Natural killer cell treated with Interleukin-12 subunit alpha and Interleukin-12 subunit beta and Interleukin-15 and Interleukin-18, amount 100 ng/mL, for 72 hours (primary cell): Measurements from ENCODE around the gene RBMS1. TPM values are rescaled to one million over a fixed set of nuclear protein-coding genes. Genes with fewer than 3 reads are reported as not detected.
A peak's percentile ranks its signal among the peaks of the same experiment; 100 is the strongest.

Experiments used
- ATAC-seq, 2 donors: fragments of 150-1000 bp; cut with Tn5 transposase in 1 of 2; sonication (Bioruptor Pico), chemical (Tn5 transposase) in 1 of 2; 2 replicates each; pipeline ENCODE4 v1.10.0; 2021
- DNase-seq: peaks from one replicate; pipeline ENCODE4 v3.0.0; 2022; ENCODE audit warnings: low spot score
- H3K27ac Mint-ChIP-seq, 2 donors: 1 replicate in 1 of 2; 2 replicates in 1 of 2; pipeline ENCODE4 v1.8.0; 2022; ENCODE audit warnings: mixed read lengths in 2 of 2, mild to moderate bottlenecking in 1 of 2, moderate library complexity in 1 of 2
- H3K27me3 Mint-ChIP-seq, 2 donors: 1 replicate in 1 of 2; 2 replicates in 1 of 2; pipeline ENCODE4 v1.8.0; 2022; ENCODE audit warnings: mixed read lengths in 2 of 2
- H3K36me3 Mint-ChIP-seq: one replicate; pipeline ENCODE4 v1.8.0; 2022; ENCODE audit warnings: mixed read lengths
- H3K4me1 Mint-ChIP-seq, 2 donors: 1 replicate in 1 of 2; 2 replicates in 1 of 2; pipeline ENCODE4 v1.8.0; 2022; ENCODE audit warnings: low read depth in 2 of 2, mixed read lengths in 2 of 2, mild to moderate bottlenecking in 1 of 2
- H3K4me3 Mint-ChIP-seq: one replicate; pipeline ENCODE4 v1.8.0; 2022; ENCODE audit warnings: mixed read lengths
- H3K9me3 Mint-ChIP-seq: 2 replicates; pipeline ENCODE4 v1.8.0; 2022; ENCODE audit warnings: mixed read lengths
- total RNA-seq, 2 donors: library from RNA; stranded (reverse); gene quantifications; one replicate each; pipeline ENCODE4 v1.2.3, GENCODE V29; 2022

RBMS1 gene
- total RNA-seq, 2 donors from 2014 or later = 59.4 to 86.1 TPM

DNA sequence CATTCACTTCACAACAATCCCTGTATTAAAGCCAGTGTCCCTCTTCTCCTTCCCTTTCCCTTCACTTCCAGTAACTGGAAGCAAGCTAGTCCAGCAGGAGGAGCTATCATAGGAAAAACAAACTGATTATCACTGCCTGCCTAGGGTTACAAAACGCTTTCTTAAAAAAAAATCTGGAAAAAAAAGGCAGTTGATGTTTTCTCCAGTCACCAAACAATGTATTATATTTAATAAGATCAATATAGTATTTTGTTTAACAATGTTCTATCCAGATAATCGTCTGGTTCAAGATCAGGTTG lies 214.8 kb downstream of the RBMS1 start:
- no peaks in the 10 kb centered on the region for H3K9me3 Mint-ChIP-seq
- H3K36me3 Mint-ChIP-seq = peaks cover 46% of the 10 kb centered on the region
- no peak for DNase-seq
- H3K27me3 Mint-ChIP-seq = no peaks in the 10 kb centered on the region
- H3K4me1 Mint-ChIP-seq = peaks cover 12 to 48% of the 10 kb centered on the region in 2 donors
- H3K27ac Mint-ChIP-seq = peak overlapping the region; percentile 38 to 73
- H3K4me3 Mint-ChIP-seq = no peak overlapping the region
- ATAC-seq = no peak

DNA sequence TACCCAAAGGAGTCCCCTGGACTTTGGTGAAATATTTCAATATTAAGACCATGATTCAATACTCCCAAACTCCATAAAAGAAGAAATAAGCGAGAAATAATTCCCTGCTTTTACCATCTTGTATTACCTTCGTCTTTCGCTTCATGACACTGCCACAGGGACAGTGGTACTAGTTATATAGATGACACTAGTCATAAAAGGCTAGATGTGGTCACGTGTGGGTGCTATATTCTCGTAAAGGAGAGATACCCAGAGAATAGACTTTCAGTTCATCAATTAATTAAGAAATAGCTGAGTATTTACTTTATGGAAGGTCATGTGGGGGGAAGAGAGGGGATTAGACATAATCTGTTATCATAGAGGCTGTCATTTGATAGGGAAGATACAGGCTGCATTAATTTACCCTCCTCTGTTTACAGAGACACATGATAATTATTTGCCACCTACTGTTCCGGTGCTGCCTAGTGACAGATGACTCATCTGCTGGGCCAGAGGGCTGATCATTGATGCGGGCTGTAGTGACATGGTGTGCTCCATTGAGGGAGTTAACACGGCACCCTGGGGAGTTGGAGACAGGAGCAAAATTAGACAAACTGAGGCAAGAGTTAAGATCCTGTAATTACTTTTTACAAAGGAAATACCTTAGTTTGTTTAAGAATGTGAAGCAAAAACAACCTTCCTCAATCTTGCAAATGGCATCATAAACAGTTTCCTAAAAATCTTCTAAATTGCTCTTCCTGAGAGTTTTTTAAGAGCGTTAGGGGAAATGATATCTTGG lies 215.3 kb downstream of the RBMS1 start:
- H3K36me3 Mint-ChIP-seq = peaks cover 47% of the 10 kb centered on the region
- H3K27me3 Mint-ChIP-seq = no peaks in the 10 kb centered on the region
- no peak overlapping the region for H3K4me3 Mint-ChIP-seq
- H3K27ac Mint-ChIP-seq = peak overlapping the region; percentile 38 to 53
- DNase-seq = no peak
- H3K4me1 Mint-ChIP-seq = peaks cover 11 to 46% of the 10 kb centered on the region in 2 donors
- H3K9me3 Mint-ChIP-seq = no peaks in the 10 kb centered on the region
- no peak for ATAC-seq

DNA sequence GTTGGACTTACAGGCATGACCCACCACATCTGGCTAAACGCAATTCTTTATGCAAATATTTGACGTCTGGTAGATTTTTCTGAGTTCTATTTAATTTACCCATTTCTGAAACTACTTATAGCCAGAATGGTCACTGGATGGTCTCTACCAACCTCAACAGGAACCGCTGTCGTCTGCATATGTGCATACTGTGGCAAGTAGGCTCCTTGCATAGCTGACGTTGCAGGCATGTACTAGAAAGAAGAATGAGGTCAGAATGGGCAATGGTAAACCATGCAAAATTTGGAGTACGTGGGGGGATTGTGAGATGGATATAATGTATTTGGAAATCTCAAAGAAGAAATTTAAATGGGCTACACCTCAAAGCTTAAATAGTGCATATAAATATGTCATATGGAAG lies 216.5 kb downstream of the RBMS1 start:
- Mint-ChIP-seq H3K4me3 (no peak overlapping the region), H3K4me1 (peaks cover 8 to 36% of the 10 kb centered on the region in 2 donors), H3K36me3 (peaks cover 43% of the 10 kb centered on the region), H3K27me3 (no peaks in the 10 kb centered on the region), H3K27ac (no peak overlapping the region), H3K9me3 (no peaks in the 10 kb centered on the region)
- ATAC-seq (no peak), DNase-seq (no peak)

DNA sequence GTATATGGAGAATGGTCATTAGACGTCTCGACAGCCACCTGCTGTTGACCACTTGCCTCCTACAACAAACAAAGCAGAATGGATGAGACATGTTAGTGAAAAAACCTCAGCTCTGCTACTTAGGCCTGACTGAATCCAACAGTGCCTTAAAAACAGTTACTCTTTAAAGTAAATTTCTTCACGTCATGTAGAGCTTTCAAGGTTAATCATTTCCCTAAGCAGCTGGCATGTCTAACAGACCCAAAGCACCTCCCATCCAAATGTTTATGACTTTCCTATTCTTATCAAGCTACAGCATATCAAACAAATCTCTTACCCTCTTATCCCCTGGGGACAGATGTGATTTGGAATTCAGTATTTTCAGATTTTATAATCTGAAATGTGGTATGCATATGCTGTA lies 218.0 kb downstream of the RBMS1 start:
- Mint-ChIP-seq H3K4me3 (no peak overlapping the region), H3K27ac (peak overlapping the region; percentile 32 to 47), H3K9me3 (no peaks in the 10 kb centered on the region), H3K27me3 (no peaks in the 10 kb centered on the region), H3K36me3 (peaks cover 43% of the 10 kb centered on the region), H3K4me1 (peaks cover 8 to 28% of the 10 kb centered on the region in 2 donors)
- DNase-seq (no peak), ATAC-seq (no peak)

DNA sequence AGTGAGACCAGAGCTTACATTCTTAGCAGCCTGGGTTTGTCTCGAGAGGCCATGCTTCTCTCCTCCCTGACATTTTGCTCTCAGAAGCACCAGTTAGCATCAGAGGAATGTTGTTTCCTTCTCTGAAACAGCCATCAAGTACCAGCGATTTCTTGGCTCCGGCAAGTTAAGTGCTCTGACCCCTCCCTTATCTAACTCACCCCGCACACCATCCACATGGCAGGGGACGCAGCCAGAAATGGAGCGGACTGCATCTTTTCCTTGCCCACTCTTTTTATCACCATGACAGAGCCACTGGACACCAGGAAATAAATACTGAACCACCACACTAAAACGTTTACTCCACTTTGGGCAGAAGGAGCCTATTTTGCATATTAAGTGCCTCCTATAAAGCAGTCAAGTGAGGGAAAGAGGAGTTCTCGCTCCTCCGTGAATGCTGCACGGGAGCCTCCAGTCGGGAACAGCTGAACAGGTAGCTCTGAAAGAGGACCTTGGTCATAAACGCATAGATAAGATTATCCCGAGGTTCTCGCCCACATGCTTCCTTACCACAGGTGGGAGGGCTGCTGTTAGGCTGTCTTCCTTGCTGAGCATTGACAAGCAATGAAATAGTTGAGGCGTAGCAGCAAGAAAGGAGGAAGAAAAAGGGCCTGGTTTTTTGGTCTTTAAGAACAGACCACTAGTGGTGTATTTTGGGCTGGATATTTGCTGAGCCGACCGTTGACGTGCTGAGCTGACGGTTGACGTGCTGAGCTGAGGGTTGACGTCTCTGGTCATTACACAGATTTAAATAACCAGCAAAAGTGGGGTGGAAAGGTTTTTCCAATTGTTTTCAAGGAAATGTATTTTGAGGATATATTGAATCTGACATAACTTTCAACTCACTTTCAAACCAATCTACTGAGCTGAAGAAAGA lies 222.2 kb downstream of the RBMS1 start:
- Mint-ChIP-seq H3K36me3 (peaks cover 24% of the 10 kb centered on the region), H3K27ac (no peak overlapping the region), H3K4me1 (peaks cover 22 to 23% of the 10 kb centered on the region in 2 donors), H3K9me3 (no peaks in the 10 kb centered on the region), H3K27me3 (no peaks in the 10 kb centered on the region), H3K4me3 (peak overlapping the region; percentile 80)
- DNase-seq = no peak
- ATAC-seq = no peak

DNA sequence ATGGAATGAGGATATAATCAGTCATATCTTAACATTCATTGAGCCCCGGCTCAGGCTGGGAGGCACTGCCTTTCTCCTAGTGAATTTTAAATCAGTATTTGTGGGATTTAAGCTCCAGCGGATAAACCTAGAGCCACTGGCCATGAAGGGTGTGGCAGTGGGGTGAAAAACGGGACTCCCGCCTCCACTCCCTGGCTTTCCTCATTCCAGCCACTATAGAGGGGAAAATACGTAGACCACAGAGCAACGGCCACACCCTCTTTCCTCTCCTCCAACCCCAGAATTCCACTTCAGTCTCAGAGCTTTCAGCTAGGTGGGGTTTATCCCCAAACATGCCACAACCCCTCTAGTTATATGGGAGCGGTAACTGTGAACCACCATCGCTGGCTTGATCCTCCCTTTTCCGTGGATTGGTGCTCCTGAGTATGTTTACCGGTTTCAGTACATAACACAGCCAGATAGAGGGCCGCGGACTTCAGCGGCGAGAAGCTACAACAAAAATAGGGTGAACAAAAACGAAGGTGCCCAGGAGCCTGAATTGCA lies 223.0 kb downstream of the RBMS1 start:
- peaks cover 18% of the 10 kb centered on the region for H3K36me3 Mint-ChIP-seq

DNA sequence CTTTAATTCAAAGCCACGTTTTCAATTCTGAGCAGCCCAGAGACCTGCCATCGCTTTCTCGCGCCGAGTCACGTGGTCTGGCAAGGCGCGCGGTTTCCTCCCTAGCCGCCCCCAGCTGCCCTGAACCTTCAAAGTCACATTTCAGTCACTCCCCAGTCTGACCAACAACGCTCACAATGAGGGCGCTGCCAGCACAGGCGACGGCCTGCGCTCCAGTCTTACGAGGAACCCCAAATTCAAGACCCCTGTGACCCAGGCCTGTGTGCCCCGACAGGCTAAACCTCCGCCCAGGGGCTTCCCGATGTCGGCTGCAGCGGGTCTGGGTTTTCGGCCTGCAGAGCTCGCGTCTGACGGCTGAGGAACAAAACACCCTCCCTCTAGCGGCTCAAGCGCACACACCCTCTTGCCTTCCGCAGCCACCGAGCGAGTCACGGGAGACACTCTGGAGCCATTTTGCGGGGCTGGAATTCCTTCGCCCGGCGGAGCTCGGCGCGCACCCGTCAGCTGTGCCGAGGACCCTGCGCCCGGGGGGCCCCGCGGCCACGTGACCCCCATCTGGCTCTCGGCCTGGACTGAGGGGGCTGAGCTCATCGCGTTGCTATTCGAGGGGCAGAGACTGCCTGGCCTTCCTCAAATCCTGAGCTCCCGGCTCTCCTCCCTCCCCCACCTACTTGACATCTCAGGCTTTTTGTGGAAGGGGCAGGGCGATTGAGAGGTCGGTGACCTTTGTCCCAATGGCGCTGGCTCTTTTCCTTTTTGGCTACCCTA lies 223.6 kb downstream of the RBMS1 start:
- Mint-ChIP-seq H3K27me3 (no peaks in the 10 kb centered on the region), H3K36me3 (peaks cover 15% of the 10 kb centered on the region), H3K9me3 (no peaks in the 10 kb centered on the region), H3K27ac (peak overlapping the region; percentile 31 to 38), H3K4me1 (peaks cover 31 to 35% of the 10 kb centered on the region in 2 donors), H3K4me3 (peak overlapping the region; percentile 80)
- peak; percentile 89 to 90 for ATAC-seq
- DNase-seq = peak; percentile 75

More for the DNA sequence above, 223.0 kb downstream of the RBMS1 start:
- ATAC-seq (no peak), DNase-seq (no peak)
- Mint-ChIP-seq H3K9me3 (no peaks in the 10 kb centered on the region), H3K4me3 (peak overlapping the region; percentile 80), H3K4me1 (peaks cover 30 to 31% of the 10 kb centered on the region in 2 donors), H3K27me3 (no peaks in the 10 kb centered on the region), H3K27ac (peak overlapping the region in 1 of 2 donors; percentile 38)

DNA sequence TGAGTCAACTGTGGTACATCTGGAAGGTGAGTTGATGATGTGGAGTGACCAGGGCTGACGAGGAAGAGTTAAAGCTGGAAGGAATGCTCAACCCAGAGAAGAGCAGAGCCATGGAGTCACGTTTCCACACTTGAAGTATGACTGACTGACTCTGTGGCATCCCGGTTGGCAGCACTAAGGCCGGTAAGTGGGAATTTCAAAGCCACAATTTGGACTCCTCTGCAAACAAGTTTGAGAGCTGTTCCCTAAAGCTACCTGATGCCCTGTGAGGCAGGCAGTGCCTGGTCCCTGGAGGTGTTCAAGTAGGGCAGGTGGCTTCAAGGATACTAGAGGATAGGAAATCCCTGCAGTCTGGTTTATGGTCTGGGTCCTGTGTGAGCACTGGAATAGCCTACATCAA lies 224.2 kb downstream of the RBMS1 start:
- peak overlapping the region; percentile 31 to 38 for H3K27ac Mint-ChIP-seq
- no peaks in the 10 kb centered on the region for H3K27me3 Mint-ChIP-seq
- peaks cover 10% of the 10 kb centered on the region for H3K36me3 Mint-ChIP-seq
- DNase-seq (no peak), ATAC-seq (peak in 1 of 2 donors; percentile 4)
- no peaks in the 10 kb centered on the region for H3K9me3 Mint-ChIP-seq
- peak overlapping the region; percentile 80 for H3K4me3 Mint-ChIP-seq
- peaks cover 28 to 36% of the 10 kb centered on the region in 2 donors for H3K4me1 Mint-ChIP-seq

DNA sequence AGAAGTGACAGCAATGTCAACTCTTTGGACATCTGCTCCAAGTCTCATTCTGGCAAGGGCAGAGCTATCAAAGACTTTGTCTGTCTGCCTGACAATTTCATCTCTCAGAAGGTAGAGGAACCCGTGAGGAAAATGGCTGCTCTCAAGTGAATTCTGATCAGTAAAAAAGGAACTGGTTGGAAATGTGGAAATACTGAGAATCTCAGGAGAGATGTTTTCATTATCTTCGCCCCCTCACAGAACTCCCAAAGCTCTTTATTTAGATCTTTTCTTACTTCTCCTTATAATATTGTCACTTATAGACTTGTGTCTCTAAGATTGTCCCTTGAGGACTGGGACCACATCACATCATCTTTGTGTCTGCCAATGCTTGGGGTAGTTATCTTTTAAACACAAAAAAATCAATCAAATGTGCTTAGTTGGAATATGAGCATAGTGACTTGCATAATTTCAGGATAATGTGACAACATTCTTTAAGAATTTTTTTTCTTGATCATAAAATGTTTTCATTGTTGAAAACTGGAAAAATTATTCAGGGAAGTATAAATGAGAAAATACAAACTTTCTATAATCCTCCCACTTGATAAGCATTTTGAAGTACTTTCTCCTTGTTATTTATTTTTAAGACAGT lies 225.3 kb downstream of the RBMS1 start:
- Mint-ChIP-seq H3K9me3 (no peaks in the 10 kb centered on the region), H3K36me3 (peaks cover 3% of the 10 kb centered on the region), H3K4me1 (peaks cover 33 to 41% of the 10 kb centered on the region in 2 donors), H3K4me3 (no peak overlapping the region), H3K27me3 (no peaks in the 10 kb centered on the region), H3K27ac (no peak overlapping the region)
- ATAC-seq (no peak), DNase-seq (no peak)

DNA sequence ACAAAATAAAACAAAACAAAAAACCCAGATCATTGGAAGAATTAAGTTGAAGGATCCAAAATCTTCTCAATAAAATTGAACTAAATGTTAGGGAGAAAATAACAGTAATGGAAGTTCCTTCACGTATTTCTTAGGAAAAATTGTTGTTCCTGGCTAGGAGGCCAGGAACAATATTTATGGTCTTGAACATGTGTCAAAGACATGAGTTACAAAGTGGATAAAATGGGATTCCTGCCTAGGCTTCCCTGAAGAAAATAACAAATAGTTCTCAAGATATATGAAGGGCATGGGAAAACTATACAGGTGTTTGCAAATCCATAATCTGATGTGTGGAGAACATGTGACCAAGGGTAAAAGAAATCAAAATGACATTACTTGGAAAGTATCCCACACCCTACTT lies 225.9 kb downstream of the RBMS1 start:
- no peak overlapping the region for H3K4me3 Mint-ChIP-seq
- ATAC-seq (no peak), DNase-seq (no peak)
- peaks cover 33 to 41% of the 10 kb centered on the region in 2 donors for H3K4me1 Mint-ChIP-seq
- no peaks in the 10 kb centered on the region for H3K27me3 Mint-ChIP-seq
- H3K27ac Mint-ChIP-seq = no peak overlapping the region
- H3K36me3 Mint-ChIP-seq = no peaks in the 10 kb centered on the region
- no peaks in the 10 kb centered on the region for H3K9me3 Mint-ChIP-seq

DNA sequence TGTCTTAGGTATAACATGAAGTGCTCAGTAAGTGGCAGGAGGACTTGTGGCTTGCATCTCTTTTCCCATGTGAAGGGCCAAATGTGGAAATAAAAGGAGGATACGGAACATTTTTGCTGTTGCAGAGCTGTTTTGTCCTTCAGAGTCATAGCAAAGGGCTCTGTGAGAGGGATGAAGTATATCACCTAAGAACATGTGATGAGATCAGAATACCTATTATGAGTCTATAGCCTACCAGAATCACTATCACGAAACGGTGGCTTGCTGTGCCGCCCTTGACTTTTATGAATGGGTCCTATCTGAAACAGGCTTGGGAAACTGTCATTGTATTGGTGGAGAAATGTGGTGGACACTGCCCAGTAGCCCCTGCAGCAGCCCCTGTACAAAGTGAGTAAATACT lies 226.6 kb downstream of the RBMS1 start:
- peaks cover 33 to 41% of the 10 kb centered on the region in 2 donors for H3K4me1 Mint-ChIP-seq
- H3K27me3 Mint-ChIP-seq = no peaks in the 10 kb centered on the region
- DNase-seq = no peak
- no peaks in the 10 kb centered on the region for H3K36me3 Mint-ChIP-seq
- no peak for ATAC-seq
- no peak overlapping the region for H3K27ac Mint-ChIP-seq
- no peak overlapping the region for H3K4me3 Mint-ChIP-seq
- H3K9me3 Mint-ChIP-seq = no peaks in the 10 kb centered on the region

DNA sequence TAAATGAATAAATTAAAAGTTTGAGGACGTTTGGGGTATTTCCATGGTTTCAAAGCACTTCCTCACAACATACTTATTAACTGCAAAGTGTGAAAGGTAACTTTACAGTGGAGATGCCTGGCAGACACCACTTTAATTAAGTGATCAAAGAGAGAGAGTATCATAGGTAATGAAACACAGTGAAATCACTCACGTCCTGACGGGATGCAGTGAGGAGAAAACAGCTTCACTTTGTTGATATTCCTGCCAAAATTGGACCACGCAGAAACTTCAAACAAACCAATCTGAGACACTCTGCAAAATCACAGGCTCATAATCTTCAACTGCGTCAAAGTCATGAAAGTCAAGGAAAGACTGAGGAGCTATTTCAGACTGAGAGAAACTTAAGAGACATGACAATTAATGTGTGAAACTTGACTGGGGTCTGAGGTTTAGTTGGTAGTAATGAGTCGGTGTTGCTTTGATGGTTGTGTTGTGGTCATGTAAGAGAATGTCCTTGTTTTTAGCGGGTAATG lies 227.5 kb downstream of the RBMS1 start:
- DNase-seq (no peak), ATAC-seq (peak in 1 of 2 donors; percentile 63)
- Mint-ChIP-seq H3K36me3 (no peaks in the 10 kb centered on the region), H3K4me1 (peaks cover 33 to 41% of the 10 kb centered on the region in 2 donors), H3K27ac (no peak overlapping the region), H3K4me3 (peak overlapping the region; percentile 2), H3K9me3 (no peaks in the 10 kb centered on the region), H3K27me3 (no peaks in the 10 kb centered on the region)

DNA sequence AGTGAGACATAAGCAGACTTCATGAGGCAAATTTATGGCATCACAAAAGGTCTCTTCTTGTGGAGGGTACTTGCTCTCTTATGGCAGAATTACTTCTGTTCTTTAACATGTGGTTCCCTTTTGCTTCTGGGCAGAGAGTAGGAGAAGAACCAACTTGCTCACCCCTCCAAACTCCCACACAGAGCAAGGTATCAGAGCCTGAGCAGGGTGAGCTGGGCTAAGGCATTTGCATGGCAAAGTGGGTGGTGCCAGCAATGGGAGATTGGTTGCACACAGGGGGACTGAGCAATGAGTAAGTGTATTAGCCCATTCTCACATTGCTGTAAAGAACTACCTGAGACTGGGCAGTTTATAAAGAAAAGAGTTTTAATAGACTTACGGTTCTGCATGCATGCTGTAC lies 229.3 kb downstream of the RBMS1 start:
- ATAC-seq = no peak
- H3K9me3 Mint-ChIP-seq = no peaks in the 10 kb centered on the region
- no peaks in the 10 kb centered on the region for H3K27me3 Mint-ChIP-seq
- no peak for DNase-seq
- no peak overlapping the region for H3K4me3 Mint-ChIP-seq
- peaks cover 23 to 28% of the 10 kb centered on the region in 2 donors for H3K4me1 Mint-ChIP-seq
- no peaks in the 10 kb centered on the region for H3K36me3 Mint-ChIP-seq
- H3K27ac Mint-ChIP-seq = no peak overlapping the region
